GDM1 (cell line): ENCODE measurements around the gene CHCHD6.

Source experiments
- DNase-seq: peaks from one replicate; lab custom pipeline; 2025; lab: John Stamatoyannopoulos, UW

CHCHD6 gene

DNA sequence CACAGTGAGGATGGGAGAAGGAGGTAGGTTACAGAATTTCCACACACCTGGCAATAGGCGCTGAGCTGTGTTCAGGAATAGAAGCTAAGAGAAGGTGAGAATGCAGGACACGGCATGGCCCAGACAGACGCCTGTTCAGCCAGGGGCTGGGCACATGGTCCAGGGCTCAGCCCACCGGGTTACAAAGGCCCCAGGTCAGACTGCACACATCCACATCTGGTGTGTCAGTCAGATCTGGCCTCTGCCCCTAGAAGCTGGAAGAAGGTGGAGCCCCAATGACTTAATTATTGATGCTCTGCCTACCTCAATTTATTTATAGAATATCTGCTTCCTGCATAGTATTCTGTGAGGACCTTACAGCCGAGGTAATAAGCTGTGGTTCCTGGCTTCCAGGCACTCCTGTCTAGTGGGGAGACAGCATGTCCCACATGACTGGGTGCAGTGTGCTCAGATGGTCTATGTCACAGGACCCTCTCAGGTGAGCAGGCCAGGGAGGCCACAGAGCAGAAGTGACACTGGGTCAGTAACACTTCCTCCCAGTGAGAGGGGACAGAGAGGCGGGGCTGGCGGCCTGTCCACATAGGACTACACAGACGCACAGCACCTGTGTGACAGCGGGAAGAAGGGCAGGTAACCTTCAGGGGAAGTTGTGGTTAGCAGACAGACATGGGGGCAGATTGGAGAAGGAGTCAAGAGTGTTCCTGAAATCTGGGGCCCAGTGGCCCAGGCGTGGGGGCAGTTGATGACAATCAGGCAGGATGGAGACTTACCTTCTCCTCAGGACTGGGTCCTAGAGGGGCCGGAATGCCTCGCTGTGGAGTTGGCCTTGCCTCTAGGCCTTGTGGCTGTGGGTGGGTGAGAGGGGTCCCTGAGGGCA is 240.3 kb downstream of the CHCHD6 start:
- DNase-seq: no peak

DNA sequence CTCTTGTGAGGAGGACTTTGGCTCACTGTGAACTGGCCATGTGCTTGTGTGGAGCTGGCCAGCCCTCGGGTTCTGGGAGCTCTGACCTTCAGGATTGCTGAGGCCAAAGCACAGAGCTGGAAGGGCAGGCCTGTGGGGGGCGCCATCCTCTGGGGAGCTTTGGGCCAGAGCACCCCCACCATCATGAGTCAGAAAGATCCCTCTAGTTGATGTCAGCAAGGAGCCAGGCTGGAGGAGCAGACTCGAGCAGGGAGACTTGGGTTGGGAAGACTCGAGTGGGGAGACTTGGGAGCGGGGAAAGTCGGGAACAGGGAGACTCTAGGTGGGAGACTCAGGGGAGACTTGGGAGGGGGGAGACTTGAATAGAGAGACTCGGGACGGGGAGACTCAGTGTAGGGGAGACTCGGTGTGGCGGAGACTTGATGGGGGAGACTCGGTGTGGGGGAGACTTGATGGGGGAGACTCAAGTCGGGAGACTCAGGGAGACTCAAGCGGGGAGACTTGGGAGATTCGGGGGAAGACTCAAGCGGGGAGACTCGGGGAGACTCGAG is 241.2 kb downstream of the CHCHD6 start:
- no peak for DNase-seq

DNA sequence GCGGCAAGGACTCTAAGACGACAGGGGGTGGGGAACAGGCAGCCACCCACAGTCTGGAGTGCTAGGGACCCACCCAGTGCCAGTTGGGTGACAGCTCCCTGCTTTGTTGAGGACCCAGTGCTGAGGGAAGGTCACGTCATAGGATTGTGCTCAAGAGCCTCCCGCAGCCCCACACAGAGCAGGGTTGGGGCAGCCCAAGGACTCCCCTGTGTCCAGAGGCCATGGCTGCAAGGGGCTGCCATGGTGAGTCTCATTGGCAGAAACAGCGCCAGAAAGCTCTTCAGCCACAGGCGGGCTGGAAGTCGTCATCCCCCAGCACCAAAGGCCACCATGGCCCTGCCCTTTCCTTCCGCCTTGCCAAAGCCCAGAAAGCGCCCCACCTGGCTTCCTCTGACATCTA is 241.9 kb downstream of the CHCHD6 start:
- DNase-seq: no peak

DNA sequence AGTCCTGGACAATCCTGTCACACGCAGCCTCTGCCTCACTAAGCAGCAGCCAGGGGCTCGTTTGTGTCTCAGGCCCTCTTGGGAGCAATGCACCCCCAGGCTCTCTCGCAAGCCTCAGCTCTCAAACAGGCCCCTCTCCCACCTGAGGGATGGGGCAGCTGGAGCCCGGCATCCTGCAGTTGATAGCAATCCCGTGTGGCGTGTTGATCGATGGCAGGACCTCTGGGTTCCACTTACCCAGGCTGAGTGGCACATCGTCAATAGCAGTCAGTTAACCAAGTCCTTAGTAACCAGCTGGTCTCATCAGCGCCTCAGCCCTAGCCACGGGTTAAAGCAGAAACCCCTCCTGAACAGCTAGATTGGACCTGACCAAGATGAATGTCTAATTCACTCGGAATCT is 242.4 kb downstream of the CHCHD6 start:
- DNase-seq: no peak

DNA sequence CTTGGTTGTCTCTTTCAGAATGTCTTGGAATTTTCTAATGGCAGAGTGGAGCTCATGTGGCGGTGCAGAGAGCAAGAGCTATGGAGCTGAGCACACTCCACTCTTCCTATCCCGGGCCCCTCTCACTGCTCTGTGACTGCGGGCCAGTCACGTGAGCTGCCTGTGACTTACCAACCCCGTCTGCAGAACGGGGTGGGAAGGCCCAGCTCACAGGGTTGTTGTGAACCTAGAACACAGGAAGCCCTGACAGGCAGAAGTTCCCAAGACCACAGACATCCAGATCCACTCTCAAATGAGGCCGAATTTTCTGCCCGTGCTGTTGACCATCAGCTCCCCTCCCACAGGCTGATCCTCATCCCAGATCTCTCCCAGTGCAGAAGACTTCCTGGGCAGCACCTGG is 243.4 kb downstream of the CHCHD6 start:
- DNase-seq: no peak

DNA sequence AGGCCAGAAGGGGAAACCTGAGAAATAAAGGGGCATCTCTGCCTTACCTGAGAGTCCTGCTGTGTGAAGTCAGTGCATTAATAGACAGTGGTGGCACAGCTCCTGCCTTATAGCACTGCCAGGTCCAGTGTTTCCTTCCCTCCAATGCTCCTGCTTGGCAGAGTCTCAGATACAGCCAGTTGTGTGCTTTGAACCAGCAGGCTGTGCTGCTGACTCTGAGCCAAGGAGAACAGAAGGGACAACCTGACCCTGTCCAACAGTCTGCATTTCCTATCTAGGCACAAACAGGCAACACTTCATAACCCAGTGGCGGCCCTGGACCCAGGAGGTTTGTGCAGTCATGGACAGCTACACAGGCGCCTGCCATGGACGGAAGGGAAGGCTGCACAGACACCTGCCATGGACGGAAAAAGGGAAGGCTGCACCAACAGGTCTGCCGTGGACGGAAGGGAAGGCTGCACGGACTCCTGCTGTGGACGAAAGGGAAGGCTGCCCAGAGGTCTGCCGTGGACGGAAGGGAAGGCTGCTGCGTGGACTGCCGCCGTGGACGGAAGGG is 245.0 kb downstream of the CHCHD6 start:
- DNase-seq: no peak

DNA sequence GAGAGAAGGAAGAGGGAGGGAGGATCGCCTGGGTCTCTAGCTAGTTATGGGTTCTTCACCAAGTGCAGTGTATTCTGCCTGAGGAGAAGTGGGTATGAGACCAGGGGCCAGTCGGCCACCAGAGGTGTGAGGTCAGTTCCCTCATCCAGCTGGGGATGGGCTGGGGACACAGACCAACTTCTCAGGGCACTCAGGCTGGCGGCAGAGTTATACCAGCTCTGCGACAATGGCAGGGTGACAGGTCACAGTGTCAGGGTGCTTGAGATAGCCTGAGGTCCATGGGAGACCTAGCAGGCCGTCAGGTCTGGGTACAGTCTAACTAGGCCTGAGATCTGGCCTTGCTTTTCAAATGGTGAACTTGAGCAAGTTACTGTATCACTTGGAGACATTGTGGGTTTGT is 247.5 kb downstream of the CHCHD6 start:
- DNase-seq: no peak

DNA sequence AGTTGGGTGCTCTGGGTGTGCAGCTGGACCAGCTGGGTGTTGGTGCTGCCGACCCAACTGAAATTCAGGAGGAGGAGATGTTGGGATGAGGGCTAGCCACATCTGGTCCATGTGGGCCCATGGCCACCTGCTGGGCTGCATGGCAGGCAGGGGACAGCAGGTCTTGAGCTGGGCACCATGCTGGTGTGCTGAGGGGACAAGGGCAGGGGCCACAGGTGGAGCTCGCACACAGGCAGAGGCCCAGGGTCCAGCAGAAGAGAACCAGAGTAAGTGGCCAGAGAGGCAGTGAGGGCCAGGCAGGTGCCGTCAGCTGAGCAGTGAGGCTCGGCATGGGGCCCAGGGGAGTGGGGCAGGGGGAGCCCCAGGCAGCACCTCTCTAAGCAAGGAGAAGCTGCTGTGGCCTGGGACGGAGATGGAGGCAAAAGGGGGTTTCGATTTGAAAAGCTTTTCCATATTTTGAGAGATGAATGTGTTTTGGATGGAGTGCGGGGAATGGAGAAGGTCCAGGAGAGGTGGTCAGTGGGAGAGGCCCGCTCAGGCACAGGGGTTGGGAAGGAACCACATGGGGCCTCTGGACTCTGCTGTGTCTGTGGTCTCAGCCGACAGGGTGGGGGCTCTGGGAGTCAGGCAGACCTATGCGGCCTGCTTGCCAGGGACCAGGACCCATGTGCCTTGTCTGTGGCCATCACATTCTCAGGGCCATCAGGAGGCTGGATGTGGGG is 248.4 kb downstream of the CHCHD6 start:
- DNase-seq: no peak

DNA sequence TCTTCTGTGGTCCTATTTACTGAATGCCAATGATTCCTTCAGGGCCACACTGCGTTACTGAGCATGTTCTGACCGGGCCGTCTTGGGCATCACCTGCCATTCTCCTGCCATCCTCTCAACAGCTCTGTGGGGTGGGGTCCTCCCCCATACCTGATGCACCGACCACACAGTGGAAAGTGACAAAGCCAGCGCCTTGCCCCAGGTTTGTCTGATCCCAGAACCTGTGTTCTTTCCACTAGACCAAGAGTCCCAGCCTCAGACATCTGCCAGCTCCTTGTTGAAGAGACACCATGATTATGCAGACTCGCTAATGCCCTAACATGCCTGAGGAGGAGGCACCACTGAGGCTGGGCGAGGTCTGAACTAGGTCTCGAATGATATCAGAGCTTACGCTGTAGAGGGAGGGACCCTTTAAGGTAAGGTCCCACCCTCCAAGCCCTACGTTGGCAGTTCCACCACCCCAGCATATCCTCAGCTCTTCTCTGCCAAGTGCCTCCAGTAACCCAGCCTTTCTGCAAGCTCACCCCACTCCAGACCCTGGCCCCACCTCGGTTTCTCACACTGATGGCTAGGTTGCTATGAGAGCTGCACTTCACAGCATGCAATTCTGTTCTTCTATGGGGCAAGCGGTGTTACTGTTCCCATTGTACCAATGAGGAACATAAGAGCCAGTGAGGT is 249.1 kb downstream of the CHCHD6 start:
- DNase-seq: no peak

DNA sequence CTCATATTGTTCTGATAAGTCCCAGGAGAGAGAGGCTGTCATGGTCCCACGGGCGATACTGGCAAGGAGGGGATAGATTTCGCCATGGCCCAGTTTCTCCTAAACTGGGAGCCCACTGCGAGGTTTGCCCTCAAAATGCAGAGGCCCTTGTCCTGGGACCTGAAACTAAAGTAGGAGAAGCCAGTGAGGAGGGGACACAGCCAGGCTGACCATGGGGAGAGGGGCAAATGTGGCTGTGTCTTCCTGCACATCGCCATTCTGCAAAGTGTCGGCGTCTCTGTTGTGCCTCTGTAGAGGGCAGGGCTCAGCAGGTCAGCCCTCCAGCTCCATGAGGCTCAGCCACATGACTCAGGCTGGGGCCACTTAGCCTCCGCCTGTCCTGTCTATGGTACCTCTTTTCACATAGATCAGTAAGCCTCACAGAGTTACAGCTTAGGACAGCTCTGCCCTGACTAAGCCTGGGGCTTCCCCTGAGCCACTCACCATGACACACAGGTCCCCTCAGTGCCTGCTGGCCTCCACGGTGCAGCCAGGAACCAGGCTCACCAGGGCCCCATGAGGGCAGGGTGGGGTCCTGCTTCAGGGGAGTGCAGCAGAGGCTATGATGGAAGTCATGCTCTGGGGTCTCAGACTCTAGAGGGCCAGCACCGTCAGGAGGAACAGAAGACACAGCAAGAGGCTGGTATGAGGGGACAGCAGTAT is 250.3 kb downstream of the CHCHD6 start:
- DNase-seq: no peak

DNA sequence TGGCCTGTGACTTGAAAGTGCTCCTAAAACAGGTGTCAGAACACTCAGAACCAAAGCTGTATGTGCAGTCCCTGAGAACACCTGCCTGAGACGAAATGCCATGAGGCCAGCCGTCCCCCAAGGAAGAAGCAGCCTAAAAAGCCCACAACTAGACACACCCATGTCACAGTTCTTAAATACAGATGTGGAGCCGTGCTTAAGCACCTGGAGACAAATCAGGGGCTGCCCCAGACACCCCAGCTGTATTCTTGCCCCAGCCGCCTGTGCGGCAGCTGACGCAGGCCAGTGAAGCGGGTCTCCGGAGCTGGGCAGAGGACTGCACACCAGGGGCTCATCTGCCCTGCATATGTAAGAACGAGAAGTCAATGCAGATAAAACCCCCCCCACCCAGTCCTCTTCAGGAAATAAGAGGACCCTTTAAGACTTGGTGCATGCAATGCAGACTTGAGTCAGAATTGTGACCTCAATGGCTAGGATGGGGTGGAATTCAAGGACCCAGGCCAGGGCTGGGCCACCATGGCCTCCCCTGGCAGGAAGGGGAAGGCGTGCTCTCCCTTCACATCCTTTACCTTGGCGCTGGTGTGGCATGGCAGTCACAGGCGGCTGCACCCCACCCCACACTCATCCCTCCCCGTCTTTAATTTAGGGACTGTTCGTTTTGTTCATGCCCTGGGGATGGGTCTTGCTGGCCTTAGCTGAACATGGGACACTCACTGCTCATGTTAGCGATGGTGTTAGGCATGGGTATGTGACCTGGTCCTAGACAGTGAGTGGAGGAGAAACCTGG is 251.2 kb downstream of the CHCHD6 start:
- DNase-seq: no peak

DNA sequence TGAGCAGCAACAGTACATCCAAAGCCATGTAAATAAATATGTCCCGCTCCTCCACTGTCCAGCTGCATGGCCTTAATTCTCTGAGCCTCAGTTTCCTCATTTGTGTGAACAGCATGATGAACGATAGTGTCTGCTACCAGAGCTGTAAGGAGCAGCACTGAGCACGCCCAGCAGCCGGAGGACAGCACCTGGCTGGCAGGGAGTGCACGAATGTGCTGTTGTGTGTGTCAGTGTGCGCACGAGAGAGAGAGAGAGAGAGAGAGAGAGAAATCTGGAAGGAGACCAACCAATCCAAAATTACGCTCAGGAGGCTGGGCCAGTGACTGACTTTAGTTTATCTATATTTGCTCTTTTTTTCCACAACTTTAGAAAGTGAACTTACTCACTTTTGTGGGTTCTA is 252.3 kb downstream of the CHCHD6 start:
- DNase-seq: no peak

DNA sequence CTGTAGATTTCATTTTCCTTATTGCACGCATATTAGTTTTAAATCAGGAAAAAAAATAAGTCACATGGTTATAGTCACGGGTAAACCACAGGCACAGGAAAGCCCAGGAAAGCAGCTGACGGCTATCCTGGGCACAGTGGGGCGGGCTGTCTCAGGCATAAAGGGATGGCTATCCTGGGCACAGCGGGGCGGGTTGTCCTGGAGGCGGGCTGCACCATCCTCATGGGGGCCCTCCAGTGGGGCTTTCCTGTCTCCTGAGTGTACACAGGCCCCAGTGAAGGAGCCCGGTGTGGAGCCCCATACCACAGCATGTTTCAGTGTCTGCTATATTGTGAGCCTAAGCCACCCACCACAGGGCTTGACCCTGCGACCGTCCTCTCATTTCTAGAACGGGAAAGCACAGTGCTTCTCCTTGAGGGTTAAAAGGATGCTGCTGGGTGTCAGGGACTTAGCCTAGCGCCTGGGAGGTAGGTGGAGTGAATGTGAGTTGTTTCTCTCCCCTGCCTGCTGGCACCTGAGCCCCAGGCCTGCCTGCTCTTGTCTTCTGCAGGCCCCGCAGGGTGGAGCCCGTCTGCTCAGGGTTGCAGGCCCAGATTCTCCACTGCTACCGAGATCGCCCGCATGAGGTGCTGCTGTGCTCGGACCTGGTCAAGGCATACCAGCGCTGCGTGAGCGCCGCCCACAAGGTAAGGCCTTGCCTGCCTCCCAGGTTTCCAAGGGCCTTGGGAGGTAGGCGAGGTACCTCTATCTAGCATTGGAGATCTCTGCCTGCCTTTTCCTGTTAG is 253.0 kb downstream of the CHCHD6 start:
- DNase-seq: no peak

DNA sequence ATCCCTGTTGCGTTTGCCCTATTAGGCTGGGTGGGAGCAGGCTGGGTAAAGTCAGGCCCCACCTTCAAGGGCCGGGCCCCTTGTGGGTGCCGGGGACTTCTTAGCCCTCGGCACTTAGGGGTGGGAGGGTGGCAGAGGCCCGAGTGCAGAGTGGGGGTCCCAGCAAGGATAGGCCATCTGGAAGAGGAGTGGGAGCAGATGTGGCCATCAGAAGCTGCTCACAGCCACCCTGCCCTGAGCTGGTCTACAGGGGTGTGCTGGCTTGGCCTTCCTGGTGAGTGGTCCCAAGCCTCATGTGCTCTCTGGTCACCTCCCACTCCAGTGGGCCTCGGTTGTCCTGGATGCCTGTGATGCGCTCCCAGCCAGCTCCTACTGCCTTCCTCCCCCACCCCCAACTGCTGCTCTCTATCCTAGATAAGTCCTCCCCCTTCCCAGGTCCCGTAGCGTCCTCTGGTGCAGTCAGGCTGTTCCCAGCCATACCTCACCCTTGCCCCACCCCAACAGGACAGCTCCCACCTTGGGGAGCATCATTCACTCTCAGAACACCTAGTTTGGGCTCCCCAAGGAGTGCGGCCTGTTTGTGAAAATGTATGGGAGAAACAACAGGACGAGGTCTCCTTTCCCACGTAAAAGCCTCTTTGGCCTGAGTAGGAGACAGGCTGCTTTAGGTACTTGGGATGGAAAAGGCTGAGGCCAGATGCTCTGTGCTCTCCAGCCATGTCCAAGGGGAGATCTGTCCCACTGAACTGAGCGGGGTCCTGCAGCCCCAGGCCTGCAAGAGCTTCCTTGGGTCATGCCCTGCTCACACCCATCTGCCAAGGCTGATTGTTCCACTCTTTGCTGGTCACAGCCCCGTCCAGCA is 254.0 kb downstream of the CHCHD6 start:
- DNase-seq: no peak

DNA sequence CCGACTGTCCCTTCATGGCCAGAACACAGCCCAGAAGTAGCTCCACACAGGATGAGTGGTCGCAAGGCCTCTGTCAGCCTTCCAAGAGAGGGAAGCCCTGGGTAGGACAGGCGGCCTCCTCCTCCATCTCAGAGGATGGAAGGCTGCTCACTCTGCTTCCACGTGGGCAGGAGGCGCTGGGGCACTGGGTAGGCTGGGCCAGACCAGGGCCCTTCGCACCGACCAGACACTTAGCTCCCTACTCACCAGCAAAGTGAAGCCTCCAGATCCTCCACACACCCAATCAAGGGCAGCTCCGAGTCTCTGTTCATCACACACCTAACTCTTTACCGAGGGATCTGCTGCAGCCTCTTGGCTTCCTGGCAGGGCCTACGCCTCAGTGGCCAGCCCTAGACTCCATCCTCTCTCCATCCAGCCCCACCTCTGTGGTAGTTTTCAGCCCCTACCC is 254.6 kb downstream of the CHCHD6 start:
- DNase-seq: no peak

DNA sequence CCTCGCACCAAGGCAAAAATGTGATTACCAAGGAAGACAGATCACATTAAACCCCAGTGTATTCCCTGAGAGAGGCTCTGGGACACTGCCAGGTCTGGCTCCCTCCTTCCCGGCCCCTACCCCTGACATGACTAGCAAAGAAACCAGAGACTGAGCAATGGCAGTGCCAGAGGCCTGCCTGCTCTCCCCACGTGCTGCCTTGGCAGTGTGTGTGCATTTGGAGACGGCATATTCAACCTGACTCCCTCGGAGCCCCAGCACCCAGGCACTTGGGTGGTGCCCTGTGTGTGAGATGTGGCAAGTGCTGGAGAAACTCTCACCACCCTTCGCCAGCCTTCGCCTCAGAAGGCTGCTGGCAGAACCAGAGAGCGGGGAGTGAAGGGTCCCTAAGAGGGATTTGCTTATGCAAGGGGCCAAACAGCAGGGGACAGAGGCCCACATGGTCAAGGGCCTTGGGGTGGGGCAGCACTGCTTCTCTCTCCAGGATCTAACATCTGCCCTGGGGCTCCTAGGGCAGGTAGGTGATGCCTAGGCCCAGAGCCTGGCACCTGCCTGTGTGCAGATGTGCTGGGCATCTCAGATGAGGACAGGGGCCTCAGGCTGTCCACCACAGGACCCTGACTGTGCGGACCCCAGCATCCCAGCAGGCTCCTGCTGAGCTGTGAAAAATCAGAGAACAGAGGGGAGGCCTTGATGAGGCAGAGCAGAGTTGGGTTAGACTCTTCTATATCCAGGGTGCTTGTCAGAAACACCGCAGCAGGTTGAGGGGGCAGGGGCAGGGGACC is 255.3 kb downstream of the CHCHD6 start:
- no peak for DNase-seq

DNA sequence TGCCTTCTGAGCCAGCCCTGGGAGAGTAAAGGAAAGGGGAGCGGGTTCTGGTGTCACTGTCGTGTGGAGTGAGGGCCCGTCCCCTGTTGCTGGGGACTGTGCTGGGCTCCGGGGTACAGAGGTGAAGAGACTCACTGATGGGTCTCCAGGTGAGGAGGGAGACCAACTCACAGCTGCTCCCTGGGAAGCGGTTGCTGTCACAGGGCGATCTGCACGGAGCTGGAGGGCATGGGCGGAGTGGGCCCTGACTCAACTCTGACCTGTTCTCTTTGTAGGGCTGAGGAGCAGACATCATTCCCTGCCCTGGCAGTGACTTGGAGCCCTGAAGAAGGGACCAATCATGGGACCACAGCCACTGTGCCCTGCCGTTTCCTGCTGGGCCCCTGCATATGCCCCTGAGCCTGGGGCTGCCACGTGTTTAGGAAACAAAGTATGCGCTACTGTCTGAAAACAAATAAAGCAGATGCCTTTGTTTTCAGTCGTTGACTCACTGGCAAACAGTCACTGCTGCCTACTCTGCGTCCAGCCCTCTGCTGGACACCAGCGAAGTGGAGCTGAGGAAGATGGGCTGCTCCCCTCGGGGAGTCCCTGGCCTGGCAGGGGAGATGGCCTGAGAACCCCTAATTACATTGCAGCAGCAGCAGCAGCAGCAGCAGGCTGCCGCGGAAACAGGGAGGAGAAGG is 256.0 kb downstream of the CHCHD6 start:
- no peak for DNase-seq

DNA sequence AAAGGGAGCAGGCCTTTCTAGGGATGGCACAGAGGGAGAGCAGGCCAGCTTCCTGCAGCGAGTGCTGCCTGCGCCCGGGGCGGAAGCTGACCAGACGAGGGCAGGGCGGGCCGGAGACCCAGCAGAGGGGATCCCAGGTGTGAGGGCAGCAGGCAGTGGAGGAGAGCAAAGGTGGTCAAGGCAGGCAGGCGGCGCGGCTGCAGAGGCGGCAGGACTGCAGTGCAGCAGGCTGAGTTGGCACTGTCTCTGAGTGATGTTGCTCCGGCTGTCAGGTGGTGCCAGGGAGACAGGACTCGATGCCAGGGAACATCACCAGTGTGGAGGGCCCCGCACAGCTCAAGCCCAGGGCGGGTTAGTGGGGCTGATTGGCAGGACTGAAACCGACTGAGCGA is 256.6 kb downstream of the CHCHD6 start:
- DNase-seq: no peak
